ENCODE measurements around the gene AGXT2.

The AGXT2 gene

DNA sequence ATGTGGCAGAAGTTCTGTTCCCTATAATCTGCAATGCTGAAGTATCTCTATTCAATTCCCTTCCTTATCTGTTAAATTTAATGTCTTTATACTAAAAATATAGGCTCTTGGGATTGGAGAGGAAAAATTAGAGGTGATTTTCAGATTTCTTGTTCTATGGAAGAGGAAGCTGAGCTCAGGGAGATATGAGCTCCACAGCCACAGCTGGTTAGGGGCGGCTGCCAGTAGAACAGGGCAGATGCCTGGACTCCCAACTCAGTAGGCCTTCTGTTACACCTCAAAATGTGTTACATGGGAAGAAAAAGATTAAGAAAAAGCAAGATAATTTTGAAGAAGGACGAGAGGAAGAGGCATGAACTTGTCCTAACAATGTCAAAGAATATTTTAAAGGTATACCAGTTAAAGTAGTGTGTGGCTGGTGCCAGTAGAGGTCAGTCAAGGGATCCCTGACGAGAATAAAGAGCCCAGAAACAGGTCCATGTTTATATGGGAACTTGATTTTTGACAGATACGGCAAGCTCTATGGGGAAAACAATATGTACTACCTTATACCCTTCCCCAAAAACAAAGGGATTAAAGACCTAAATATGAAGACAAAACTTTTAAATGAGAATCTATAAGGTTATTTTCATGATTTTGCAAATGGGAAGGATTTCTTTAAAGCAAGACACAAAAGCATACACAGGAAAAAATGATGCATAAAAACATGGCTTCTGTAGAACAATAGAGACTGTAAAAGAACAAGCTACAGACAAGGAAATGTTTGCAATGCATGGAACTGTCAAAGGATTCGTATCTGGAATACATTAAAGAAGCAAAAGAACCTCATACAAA, 89.7 kb downstream of the AGXT2 start:
- peak in 1 of 2 donors; percentile 5 for DNase-seq

DNA sequence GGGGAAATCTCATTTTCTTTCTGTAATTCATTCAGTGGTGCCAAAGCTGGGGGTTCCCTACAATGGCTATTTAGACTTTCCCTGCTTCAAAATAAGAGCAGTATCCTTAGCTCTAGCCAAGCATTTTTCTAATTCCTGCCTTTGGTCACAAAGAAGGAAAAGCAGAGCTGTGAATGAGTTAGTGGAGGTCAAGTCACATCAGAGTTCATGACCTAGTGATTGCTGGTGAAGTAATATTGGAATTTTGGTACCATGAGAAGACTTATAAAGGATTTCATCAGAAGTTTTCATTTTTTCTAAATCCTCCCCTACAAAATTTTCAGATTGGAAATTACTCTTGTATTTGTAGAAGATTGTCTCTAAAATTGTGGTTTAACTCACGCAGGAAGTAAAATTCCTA, 90.4 kb downstream of the AGXT2 start:
- DNase-seq = no peak
